NT2/D1 (cell line): Measurements from ENCODE around the gene SEC14L1.

ENCODE experiments used
- DNase-seq: peaks from one replicate; pipeline ENCODE4 v3.0.0-alpha.2; 2011; ENCODE audit warnings: low read depth, low spot score
- H3K27me3 ChIP-seq: 2 replicates; pipeline ENCODE4 v1.6.0; 2011; ENCODE audit warnings: mild to moderate bottlenecking; ENCODE audit not compliant: insufficient read length, insufficient read depth
- H3K36me3 ChIP-seq: 2 replicates; pipeline ENCODE4 v1.6.1; 2011; ENCODE audit warnings: mild to moderate bottlenecking, low read length, mixed read lengths; ENCODE audit not compliant: insufficient read depth, insufficient read length
- H3K4me1 ChIP-seq: 2 replicates; pipeline ENCODE4 v1.5.1; 2011; ENCODE audit not compliant: insufficient read depth, insufficient read length
- H3K4me3 ChIP-seq: 2 replicates; pipeline ENCODE4 v1.5.1; 2011; ENCODE audit warnings: low read depth; ENCODE audit not compliant: insufficient read length
- H3K9ac ChIP-seq: 2 replicates; pipeline ENCODE4 v1.6.0; 2011; ENCODE audit warnings: low read depth; ENCODE audit not compliant: insufficient read length
- H3K9me3 ChIP-seq: 2 replicates; pipeline ENCODE4 v1.5.1; 2011; ENCODE audit warnings: mild to moderate bottlenecking, low read length; ENCODE audit not compliant: insufficient read depth
- SUZ12 ChIP-seq: IDR thresholded peaks from 2 replicates; pipeline ENCODE4 v1.6.1; 2011; ENCODE audit not compliant: insufficient read length, insufficient read depth; ENCODE audit errors: extremely low read depth
- YY1 ChIP-seq: IDR thresholded peaks from 2 replicates; pipeline ENCODE4 v1.6.1; 2011; ENCODE audit not compliant: insufficient read length, insufficient read depth
- ZNF274 ChIP-seq: IDR thresholded peaks from 2 replicates; pipeline ENCODE4 v1.6.1; 2011; ENCODE audit warnings: mild to moderate bottlenecking, low read depth, low read length

SEC14L1 gene

GRCh38 chr17:77180503-77181357 is 40.0 kb downstream of the SEC14L1 start:
- Histone ChIP-seq H3K36me3 (peaks cover 7% of the 10 kb centered on the region), H3K4me1 (no peaks in the 10 kb centered on the region), H3K9ac (no peak overlapping the region), H3K9me3 (peaks cover 9% of the 10 kb centered on the region; the same call in 1 of the 2 replicates), H3K27me3 (no peaks in the 10 kb centered on the region), H3K4me3 (no peak overlapping the region)
- TF ChIP-seq ZNF274 (no peak), YY1 (no peak), SUZ12 (no peak)
- DNase-seq = no peak

- no peaks in the 10 kb centered on the region for H3K27me3 ChIP-seq
- no peak overlapping the region for H3K4me3 ChIP-seq
- no peaks in the 10 kb centered on the region for H3K4me1 ChIP-seq
- TF ChIP-seq YY1 (no peak), SUZ12 (no peak), ZNF274 (no peak)
- DNase-seq = no peak
- H3K36me3 ChIP-seq = peaks cover 7% of the 10 kb centered on the region
- no peak overlapping the region for H3K9ac ChIP-seq
- no peaks in the 10 kb centered on the region for H3K9me3 ChIP-seq
Observed at GRCh38 chr17:77182205-77183172, 41.7 kb downstream of the SEC14L1 start.

- H3K4me1 ChIP-seq = no peaks in the 10 kb centered on the region
- H3K36me3 ChIP-seq = no peaks in the 10 kb centered on the region
- no peak for DNase-seq
- TF ChIP-seq YY1 (no peak), SUZ12 (no peak), ZNF274 (no peak)
- H3K27me3 ChIP-seq = no peaks in the 10 kb centered on the region
- H3K9me3 ChIP-seq = no peaks in the 10 kb centered on the region
- no peak overlapping the region for H3K4me3 ChIP-seq
- no peak overlapping the region for H3K9ac ChIP-seq
Observed at GRCh38 chr17:77184474-77184873, 43.7 kb downstream of the SEC14L1 start.

GRCh38 chr17:77185137-77185536 is 44.4 kb downstream of the SEC14L1 start:
- Histone ChIP-seq H3K9me3 (no peaks in the 10 kb centered on the region), H3K9ac (peak overlapping the region; percentile 23), H3K4me3 (no peak overlapping the region), H3K36me3 (no peaks in the 10 kb centered on the region), H3K4me1 (no peaks in the 10 kb centered on the region), H3K27me3 (no peaks in the 10 kb centered on the region)
- no peak for DNase-seq
- no peak for TF ChIP-seq ZNF274
- no peak for TF ChIP-seq SUZ12
- no peak for TF ChIP-seq YY1

- no peak overlapping the region for H3K9ac ChIP-seq
- H3K27me3 ChIP-seq = no peaks in the 10 kb centered on the region
- no peaks in the 10 kb centered on the region for H3K4me1 ChIP-seq
- TF ChIP-seq SUZ12 (no peak), YY1 (no peak), ZNF274 (no peak)
- H3K4me3 ChIP-seq = no peak overlapping the region
- no peak for DNase-seq
- H3K9me3 ChIP-seq = no peaks in the 10 kb centered on the region
- H3K36me3 ChIP-seq = peaks cover 7% of the 10 kb centered on the region
Observed at GRCh38 chr17:77186141-77186604, 45.4 kb downstream of the SEC14L1 start.

GRCh38 chr17:77188084-77189066 is 47.6 kb downstream of the SEC14L1 start:
- DNase-seq = no peak
- Histone ChIP-seq H3K4me3 (no peak overlapping the region), H3K4me1 (no peaks in the 10 kb centered on the region), H3K9me3 (no peaks in the 10 kb centered on the region), H3K9ac (no peak overlapping the region), H3K27me3 (no peaks in the 10 kb centered on the region), H3K36me3 (peaks cover 27% of the 10 kb centered on the region)
- no peak for TF ChIP-seq ZNF274
- TF ChIP-seq YY1 = no peak
- no peak for TF ChIP-seq SUZ12
